ENCODE measurements around the gene STK24. TPM values are rescaled to one million over a fixed set of nuclear protein-coding genes. Genes with fewer than 3 reads are reported as not detected.
A peak's percentile ranks its signal among the peaks of the same experiment; 100 is the strongest.

The STK24 gene
- total and polyA plus RNA-seq, 10 of the 15 experiments (the other 5 are each of a cell fraction or from before 2014, with no cell fraction given) = 7.5 to 115 (median 52.9) TPM

DNA sequence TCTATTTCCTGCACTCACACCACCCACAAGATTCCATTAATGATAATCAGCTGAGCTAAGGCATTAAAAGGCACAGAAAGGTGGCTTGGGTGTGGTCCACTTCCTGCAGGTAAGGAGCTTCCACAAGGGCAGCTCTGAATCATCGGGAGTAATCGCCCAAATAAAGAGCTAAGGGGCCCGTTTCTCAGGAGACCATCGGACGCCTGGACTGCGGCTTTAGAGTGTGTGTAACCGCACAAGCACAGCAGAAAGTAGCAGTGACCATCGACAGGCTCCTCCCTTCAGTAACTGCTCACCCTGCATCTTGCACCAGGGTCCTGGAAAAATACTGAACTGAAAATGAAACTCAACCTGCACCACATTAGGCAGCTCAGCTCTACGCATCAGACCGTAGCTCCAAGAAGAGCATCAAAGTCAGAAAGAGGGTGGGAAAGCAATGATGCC lies 6.0 kb downstream of the STK24 start (continued):
- TF ChIP-seq SMAD1 (IDR thresholded peaks at IDR 0.05; ENCODE audit: low read depth, partially characterized antibody) = no peak
- TF ChIP-seq RCOR1 (conservative IDR thresholded peaks at IDR 0.05; ENCODE audit: low read depth, low read length) = 0 out of 2 replicates have a peak, but pooled peaks have one; percentile 51
- TF ChIP-seq, protein P1, sequence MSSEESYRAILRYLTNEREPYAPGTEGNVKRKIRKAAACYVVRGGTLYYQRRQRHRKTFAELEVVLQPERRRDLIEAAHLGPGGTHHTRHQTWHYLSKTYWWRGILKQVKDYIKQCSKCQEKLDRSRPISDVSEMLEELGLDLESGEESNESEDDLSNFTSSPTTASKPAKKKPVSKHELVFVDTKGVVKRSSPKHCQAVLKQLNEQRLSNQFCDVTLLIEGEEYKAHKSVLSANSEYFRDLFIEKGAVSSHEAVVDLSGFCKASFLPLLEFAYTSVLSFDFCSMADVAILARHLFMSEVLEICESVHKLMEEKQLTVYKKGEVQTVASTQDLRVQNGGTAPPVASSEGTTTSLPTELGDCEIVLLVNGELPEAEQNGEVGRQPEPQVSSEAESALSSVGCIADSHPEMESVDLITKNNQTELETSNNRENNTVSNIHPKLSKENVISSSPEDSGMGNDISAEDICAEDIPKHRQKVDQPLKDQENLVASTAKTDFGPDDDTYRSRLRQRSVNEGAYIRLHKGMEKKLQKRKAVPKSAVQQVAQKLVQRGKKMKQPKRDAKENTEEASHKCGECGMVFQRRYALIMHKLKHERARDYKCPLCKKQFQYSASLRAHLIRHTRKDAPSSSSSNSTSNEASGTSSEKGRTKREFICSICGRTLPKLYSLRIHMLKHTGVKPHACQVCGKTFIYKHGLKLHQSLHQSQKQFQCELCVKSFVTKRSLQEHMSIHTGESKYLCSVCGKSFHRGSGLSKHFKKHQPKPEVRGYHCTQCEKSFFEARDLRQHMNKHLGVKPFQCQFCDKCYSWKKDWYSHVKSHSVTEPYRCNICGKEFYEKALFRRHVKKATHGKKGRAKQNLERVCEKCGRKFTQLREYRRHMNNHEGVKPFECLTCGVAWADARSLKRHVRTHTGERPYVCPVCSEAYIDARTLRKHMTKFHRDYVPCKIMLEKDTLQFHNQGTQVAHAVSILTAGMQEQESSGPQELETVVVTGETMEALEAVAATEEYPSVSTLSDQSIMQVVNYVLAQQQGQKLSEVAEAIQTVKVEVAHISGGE (CRISPR knock-in tag; IDR thresholded peaks at IDR 0.05) = no peak
- TF ChIP-seq ZBTB33 (IDR thresholded peaks at IDR 0.05) = no peak
- TF ChIP-seq SMARCA5 (IDR thresholded peaks at IDR 0.05) = no peak
- TF ChIP-seq BHLHE40 (IDR thresholded peaks at IDR 0.05; ENCODE audit: borderline replicate concordance in 1 of 2, low read depth in 2 of 2, low read length in 1 of 2) = peak in 1 of 2 experiments; percentile 53; a peak in 1 of 4 replicates
- no peak for TF ChIP-seq KAT2A (conservative IDR thresholded peaks at IDR 0.05; ENCODE audit: control insufficient read depth, low read depth, low read length)
- no peak for TF ChIP-seq ZNF384 (IDR thresholded peaks at IDR 0.05; ENCODE audit: borderline replicate concordance, low read depth, low read length)
- no peak for TF ChIP-seq NFYB (IDR thresholded peaks at IDR 0.05; ENCODE audit: insufficient read depth, low read depth, low read length)
- no peak for TF ChIP-seq FOS (IDR thresholded peaks at IDR 0.05; ENCODE audit: borderline replicate concordance, extremely low read depth, insufficient read length)
- TF ChIP-seq RBBP5 (conservative IDR thresholded peaks at IDR 0.05) = no peak
- no peak for TF ChIP-seq ZSCAN29 (IDR thresholded peaks at IDR 0.05)
- TF ChIP-seq STAT3 (IDR thresholded peaks at IDR 0.05; ENCODE audit: low read depth, low read length) = no peak
- no peak for TF ChIP-seq TCF7 (IDR thresholded peaks at IDR 0.05; ENCODE audit: borderline replicate concordance)
- TF ChIP-seq, protein P2, sequence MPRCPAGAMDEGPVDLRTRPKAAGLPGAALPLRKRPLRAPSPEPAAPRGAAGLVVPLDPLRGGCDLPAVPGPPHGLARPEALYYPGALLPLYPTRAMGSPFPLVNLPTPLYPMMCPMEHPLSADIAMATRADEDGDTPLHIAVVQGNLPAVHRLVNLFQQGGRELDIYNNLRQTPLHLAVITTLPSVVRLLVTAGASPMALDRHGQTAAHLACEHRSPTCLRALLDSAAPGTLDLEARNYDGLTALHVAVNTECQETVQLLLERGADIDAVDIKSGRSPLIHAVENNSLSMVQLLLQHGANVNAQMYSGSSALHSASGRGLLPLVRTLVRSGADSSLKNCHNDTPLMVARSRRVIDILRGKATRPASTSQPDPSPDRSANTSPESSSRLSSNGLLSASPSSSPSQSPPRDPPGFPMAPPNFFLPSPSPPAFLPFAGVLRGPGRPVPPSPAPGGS (IDR thresholded peaks at IDR 0.05; ENCODE audit: borderline replicate concordance, insufficient read depth, low read depth, low read length, poor library complexity, severe bottlenecking) = no peak
- TF ChIP-seq ETV6 (conservative IDR thresholded peaks at IDR 0.05 in 1 of 2, IDR thresholded peaks at IDR 0.05 in 1 of 2; ENCODE audit: borderline replicate concordance in 1 of 2, low read depth in 1 of 2) = peak in 1 of 2 experiments; percentile 45; a peak in 1 of 4 replicates
- TF ChIP-seq RFX5 (IDR thresholded peaks at IDR 0.05; ENCODE audit: low read depth, low read length) = no peak
- TF ChIP-seq ZNF687 (IDR thresholded peaks at IDR 0.05) = no peak
- peak; percentile 64; the same call in 1 of the 2 replicates for TF ChIP-seq MXI1 (IDR thresholded peaks at IDR 0.05; ENCODE audit: low read depth, low read length)
- TF ChIP-seq HCFC1 (IDR thresholded peaks at IDR 0.05; ENCODE audit: low read length) = no peak
